ENCODE results near the gene MFN1.

- TF ChIP-seq REST (tag by site-specific recombination; IDR thresholded peaks at IDR 0.05) = no peak
- no peak for TF ChIP-seq ZNF785 (tag by site-specific recombination; IDR thresholded peaks at IDR 0.05)
- no peak for TF ChIP-seq CTCF (tag by site-specific recombination; IDR thresholded peaks at IDR 0.05)
- TF ChIP-seq MYNN (tag by site-specific recombination; IDR thresholded peaks at IDR 0.05; ENCODE audit: borderline replicate concordance) = no peak
- TF ChIP-seq ZNF366 (tag by site-specific recombination; conservative IDR thresholded peaks at IDR 0.05) = no peak
- no peak for TF ChIP-seq MZF1 (tag by site-specific recombination; IDR thresholded peaks at IDR 0.05; ENCODE audit: borderline replicate concordance)
- no peak for TF ChIP-seq MEIS1 (CRISPR knock-in tag; IDR thresholded peaks at IDR 0.05; ENCODE audit: borderline replicate concordance)
- no peak for TF ChIP-seq ZNF561 (tag by site-specific recombination; IDR thresholded peaks at IDR 0.05; ENCODE audit: borderline replicate concordance)
- TF ChIP-seq REPIN1 (tag by site-specific recombination; IDR thresholded peaks at IDR 0.05; ENCODE audit: low read depth) = no peak
- TF ChIP-seq ZNF433 (tag by site-specific recombination; IDR thresholded peaks at IDR 0.05; ENCODE audit: low read depth) = no peak
Observed at GRCh38 chr3:179324270-179324754, 23.2 kb upstream of the MFN1 start.
